Coronary artery (tissue), 2 donors: ENCODE results near the gene NEMP2.

Source experiments
- DNase-seq: peaks from one replicate; pipeline ENCODE4 v3.0.0-alpha.2; 2017; ENCODE audit warnings: low spot score
- H3K27ac ChIP-seq, 2 donors: fragments of 200-600 bp; sonication (generic); one replicate each; pipeline ENCODE4 v1.5.1; 2016 to 2019
- H3K4me3 ChIP-seq: fragments of 200-600 bp; sonication (generic); 2 replicates; pipeline ENCODE4 v1.5.1; 2016; ENCODE audit warnings: mild to moderate bottlenecking, moderate library complexity
- CTCF ChIP-seq: fragments of 200-600 bp; sonication (generic); IDR thresholded peaks from one replicate; pipeline ENCODE4 v1.5.1; 2019; ENCODE audit warnings: antibody characterized with exemption

The NEMP2 gene

GRCh38 chr2:190466819-190467446 lies 67.6 kb downstream of the NEMP2 start:
- H3K4me3 ChIP-seq = peak overlapping the region; percentile 32
- no peak for DNase-seq
- H3K27ac ChIP-seq = peak overlapping the region; percentile 37 to 58
- TF ChIP-seq CTCF = no peak

GRCh38 chr2:190465060-190465459 lies 69.5 kb downstream of the NEMP2 start:
- Histone ChIP-seq H3K4me3 (no peak overlapping the region), H3K27ac (no peak overlapping the region)
- DNase-seq = no peak
- no peak for TF ChIP-seq CTCF

- no peak overlapping the region for H3K4me3 ChIP-seq
- DNase-seq = no peak
- no peak for TF ChIP-seq CTCF
- H3K27ac ChIP-seq = no peak overlapping the region
Measured at GRCh38 chr2:190462611-190463010, 71.9 kb downstream of the NEMP2 start.

- no peak overlapping the region for H3K4me3 ChIP-seq
- no peak for DNase-seq
- no peak for TF ChIP-seq CTCF
- H3K27ac ChIP-seq = no peak overlapping the region
Measured at GRCh38 chr2:190462181-190462580, 72.3 kb downstream of the NEMP2 start.

GRCh38 chr2:190460487-190460886 lies 74.0 kb downstream of the NEMP2 start:
- no peak for TF ChIP-seq CTCF
- H3K4me3 ChIP-seq = no peak overlapping the region

GRCh38 chr2:190459881-190460280 lies 74.6 kb downstream of the NEMP2 start:
- TF ChIP-seq CTCF = no peak
- DNase-seq = no peak
- no peak overlapping the region for H3K4me3 ChIP-seq
- no peak overlapping the region for H3K27ac ChIP-seq

More at GRCh38 chr2:190460487-190460886, 74.0 kb downstream of the NEMP2 start:
- no peak overlapping the region for H3K27ac ChIP-seq
- DNase-seq = no peak

- no peak for TF ChIP-seq CTCF
- DNase-seq = no peak
- Histone ChIP-seq H3K4me3 (no peak overlapping the region), H3K27ac (no peak overlapping the region)
Measured at GRCh38 chr2:190458352-190459107, 76.0 kb downstream of the NEMP2 start.
